ACC112 (cell line): ENCODE results near the gene CATSPERZ.

ENCODE experiments used
- H2AFZ ChIP-seq: fragments of 200-600 bp; sonication (generic); one replicate; pipeline ENCODE4 v1.6.0; 2017; ENCODE audit warnings: antibody characterized with exemption, low read length; ENCODE audit not compliant: unreplicated experiment
- H3K27ac ChIP-seq: fragments of 200-600 bp; sonication (generic); 2 replicates; pipeline ENCODE4 v1.5.1; 2014; ENCODE audit warnings: low read depth, mild to moderate bottlenecking, antibody characterized with exemption, low read length, moderate library complexity
- H3K27me3 ChIP-seq: fragments of 200-600 bp; sonication (generic); 2 replicates; pipeline ENCODE4 v1.6.1; 2014; ENCODE audit warnings: mild to moderate bottlenecking, antibody characterized with exemption, low read length, moderate library complexity, mixed read lengths; ENCODE audit not compliant: insufficient read depth
- H3K36me3 ChIP-seq: fragments of 200-600 bp; sonication (generic); 2 replicates; pipeline ENCODE4 v1.6.1; 2016; ENCODE audit warnings: mild to moderate bottlenecking, antibody characterized with exemption, low read length, moderate library complexity, mixed read lengths; ENCODE audit not compliant: insufficient read depth
- H3K4me1 ChIP-seq: fragments of 200-600 bp; sonication (generic); one replicate; pipeline ENCODE4 v1.6.1; 2016; ENCODE audit warnings: low read length, mixed read lengths; ENCODE audit not compliant: insufficient read depth, unreplicated experiment, control insufficient read depth
- H3K4me3 ChIP-seq: fragments of 200-600 bp; sonication (generic); 2 replicates; pipeline ENCODE4 v1.5.1; 2014; ENCODE audit warnings: mild to moderate bottlenecking, low read depth, low read length
- H3K79me2 ChIP-seq: fragments of 200-600 bp; sonication (generic); one replicate; pipeline ENCODE4 v1.6.0; 2016; ENCODE audit warnings: low read length; ENCODE audit not compliant: control insufficient read depth, unreplicated experiment, insufficient read depth

The CATSPERZ gene

GRCh38 chr11:64339754-64340408 is 39.7 kb downstream of the CATSPERZ start, which contains the start of gene CCDC88B:
Gene CCDC88B, plus strand, starts transcription at chr11:64340204. Its CDS starts 63 bp downstream, at chr11:64340267.
- Histone ChIP-seq H3K27me3 (no peaks in the 10 kb centered on the region), H3K79me2 (no peaks in the 10 kb centered on the region), H3K4me1 (no peaks in the 10 kb centered on the region), H3K4me3 (no peak within 1 kb of the TSS), H3K36me3 (no peaks in the 10 kb centered on the region), H3K27ac (no peak within 1 kb of the TSS), H2AFZ (no peak within 1 kb of the TSS)

GRCh38 chr11:64340671-64341335 is 40.6 kb downstream of the CATSPERZ start:
- H3K4me3 ChIP-seq = no peak overlapping the region
- H3K4me1 ChIP-seq = no peaks in the 10 kb centered on the region
- no peaks in the 10 kb centered on the region for H3K27me3 ChIP-seq
- H2AFZ ChIP-seq = no peak overlapping the region
- no peaks in the 10 kb centered on the region for H3K79me2 ChIP-seq
- H3K36me3 ChIP-seq = no peaks in the 10 kb centered on the region
- H3K27ac ChIP-seq = no peak overlapping the region

DNA sequence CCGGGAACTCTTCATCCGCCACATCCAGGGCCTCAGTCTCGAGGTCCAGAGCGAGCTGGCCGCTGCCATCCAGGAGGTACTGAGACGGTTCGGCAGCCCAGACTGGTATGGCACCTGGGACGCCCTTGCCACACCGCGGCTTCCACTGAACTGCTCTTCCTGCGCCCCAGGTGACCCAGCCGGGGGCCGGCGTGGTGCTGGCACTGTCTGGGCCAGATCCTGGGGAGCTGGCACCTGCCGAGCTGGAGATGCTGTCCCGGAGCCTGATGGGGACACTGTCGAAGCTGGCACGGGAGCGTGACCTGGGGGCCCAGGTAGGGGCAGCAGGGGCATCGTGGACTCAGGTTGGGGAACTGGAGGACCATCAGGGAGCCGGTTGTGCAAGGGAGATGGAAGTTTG is 41.3 kb downstream of the CATSPERZ start:
- no peaks in the 10 kb centered on the region for H3K27me3 ChIP-seq
- no peaks in the 10 kb centered on the region for H3K79me2 ChIP-seq
- no peak overlapping the region for H3K4me3 ChIP-seq
- H3K36me3 ChIP-seq = no peaks in the 10 kb centered on the region
- no peaks in the 10 kb centered on the region for H3K4me1 ChIP-seq
- H2AFZ ChIP-seq = no peak overlapping the region
- no peak overlapping the region for H3K27ac ChIP-seq

DNA sequence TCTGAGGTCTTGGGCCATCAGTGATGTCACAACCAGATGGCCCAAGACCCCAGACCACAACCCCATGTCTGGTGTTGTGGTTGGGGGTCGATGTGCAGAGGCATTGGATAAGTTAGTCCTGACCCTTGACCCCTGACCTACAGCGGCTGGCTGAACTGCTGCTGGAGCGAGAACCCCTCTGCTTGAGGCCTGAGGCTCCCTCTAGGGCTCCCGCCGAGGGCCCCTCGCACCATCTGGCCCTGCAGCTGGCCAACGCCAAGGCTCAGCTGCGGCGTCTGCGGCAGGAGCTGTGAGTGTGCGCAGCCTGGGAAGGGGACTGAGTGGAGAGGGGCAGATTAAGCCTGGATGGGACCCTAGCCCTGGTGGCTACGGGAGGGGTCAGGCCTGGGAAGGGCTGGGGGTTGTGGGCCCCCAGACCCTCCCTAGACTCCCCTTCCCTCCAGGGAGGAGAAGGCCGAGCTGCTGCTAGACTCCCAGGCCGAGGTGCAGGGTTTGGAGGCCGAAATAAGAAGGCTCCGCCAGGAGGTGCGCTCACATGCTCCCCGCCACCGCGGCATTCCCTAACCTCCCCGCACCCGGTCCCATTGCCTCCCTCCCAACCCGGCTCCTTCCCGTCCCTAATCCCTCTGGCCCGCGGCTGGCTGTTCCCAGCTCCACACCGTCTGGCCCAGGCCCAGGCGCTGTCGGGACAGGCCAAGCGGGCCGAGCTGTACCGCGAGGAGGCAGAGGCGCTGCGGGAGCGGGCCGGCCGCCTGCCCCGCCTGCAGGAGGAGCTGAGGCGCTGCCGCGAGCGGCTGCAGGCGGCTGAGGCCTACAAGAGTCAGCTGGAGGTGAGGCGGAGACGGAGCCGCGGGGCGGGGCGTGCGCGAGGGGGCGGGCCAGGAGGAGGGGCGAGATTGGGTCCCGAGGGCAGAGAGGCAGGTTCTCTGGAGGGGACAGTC is 42.0 kb downstream of the CATSPERZ start:
- no peaks in the 10 kb centered on the region for H3K36me3 ChIP-seq
- peak overlapping the region; percentile 67 for H2AFZ ChIP-seq
- no peaks in the 10 kb centered on the region for H3K79me2 ChIP-seq
- no peaks in the 10 kb centered on the region for H3K4me1 ChIP-seq
- no peak overlapping the region for H3K27ac ChIP-seq
- H3K27me3 ChIP-seq = no peaks in the 10 kb centered on the region
- H3K4me3 ChIP-seq = peak overlapping the region; percentile 22; the same call in 1 of the 2 replicates

DNA sequence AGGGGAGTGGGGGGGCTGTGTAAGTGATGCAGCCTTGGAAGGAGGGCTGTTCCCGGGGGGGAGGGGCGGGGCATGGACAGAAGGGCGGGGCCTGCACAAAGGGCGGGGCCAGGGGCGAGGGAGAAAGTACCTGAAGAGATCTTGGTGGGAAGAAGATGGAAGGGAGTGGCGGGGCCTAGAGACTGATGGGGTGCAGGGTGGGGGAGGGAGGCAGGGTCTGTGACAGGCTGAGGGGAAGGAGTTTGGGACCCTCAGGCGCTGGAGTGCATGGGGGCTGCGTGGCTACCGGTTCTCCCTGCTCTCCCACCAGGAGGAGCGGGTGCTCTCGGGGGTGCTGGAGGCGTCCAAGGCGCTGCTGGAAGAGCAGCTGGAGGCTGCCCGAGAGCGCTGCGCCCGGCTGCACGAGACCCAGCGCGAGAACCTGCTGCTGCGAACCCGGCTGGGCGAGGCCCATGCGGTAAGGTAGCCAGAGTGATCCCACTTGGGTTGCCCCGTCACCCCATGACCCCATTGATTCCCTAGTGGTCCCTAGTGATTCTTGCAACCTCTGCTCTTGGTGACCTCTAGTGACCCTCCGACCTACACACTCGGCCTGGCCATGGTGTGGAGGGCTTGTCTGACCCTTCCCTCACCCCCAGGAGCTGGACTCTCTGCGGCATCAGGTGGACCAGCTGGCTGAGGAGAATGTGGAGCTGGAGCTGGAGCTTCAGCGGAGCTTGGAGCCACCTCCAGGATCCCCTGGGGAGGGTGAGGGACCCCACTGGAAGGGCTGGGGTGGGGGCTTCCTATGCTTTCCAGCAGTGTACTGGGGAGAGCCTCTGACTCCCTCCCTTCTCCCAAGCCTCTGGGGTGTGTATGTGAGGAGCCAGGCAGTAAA is 42.9 kb downstream of the CATSPERZ start:
- Histone ChIP-seq H3K4me1 (no peaks in the 10 kb centered on the region), H3K79me2 (no peaks in the 10 kb centered on the region), H3K36me3 (no peaks in the 10 kb centered on the region), H3K4me3 (no peak overlapping the region), H3K27ac (no peak overlapping the region), H2AFZ (no peak overlapping the region), H3K27me3 (no peaks in the 10 kb centered on the region)

DNA sequence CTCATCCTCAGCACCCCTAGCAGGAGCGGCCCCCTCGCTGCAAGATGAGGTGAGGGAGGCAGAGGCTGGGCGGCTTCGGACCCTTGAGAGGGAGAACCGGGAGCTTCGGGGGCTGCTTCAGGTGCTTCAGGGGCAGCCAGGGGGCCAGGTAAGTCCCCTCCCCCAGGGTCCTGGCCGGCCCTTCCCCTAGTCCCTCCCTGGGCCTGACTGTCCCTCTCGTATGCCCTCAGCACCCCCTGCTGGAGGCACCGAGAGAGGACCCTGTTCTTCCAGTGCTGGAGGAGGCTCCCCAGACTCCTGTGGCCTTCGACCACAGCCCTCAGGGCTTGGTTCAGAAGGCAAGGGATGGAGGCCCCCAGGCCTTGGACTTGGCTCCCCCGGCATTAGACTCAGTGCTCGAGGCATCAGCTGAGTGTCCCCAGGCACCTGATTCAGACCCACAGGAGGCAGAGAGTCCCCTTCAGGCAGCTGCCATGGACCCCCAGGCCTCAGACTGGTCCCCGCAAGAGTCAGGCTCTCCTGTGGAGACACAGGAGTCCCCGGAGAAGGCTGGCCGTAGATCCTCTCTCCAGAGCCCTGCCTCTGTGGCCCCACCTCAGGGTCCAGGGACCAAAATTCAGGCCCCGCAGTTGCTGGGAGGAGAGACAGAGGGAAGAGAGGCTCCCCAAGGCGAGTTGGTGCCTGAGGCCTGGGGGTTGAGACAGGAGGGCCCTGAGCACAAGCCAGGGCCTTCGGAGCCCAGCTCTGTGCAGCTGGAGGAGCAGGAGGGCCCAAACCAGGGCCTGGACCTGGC is 43.8 kb downstream of the CATSPERZ start:
- Histone ChIP-seq H3K79me2 (no peaks in the 10 kb centered on the region), H3K27ac (no peak overlapping the region), H2AFZ (no peak overlapping the region), H3K4me3 (no peak overlapping the region), H3K36me3 (no peaks in the 10 kb centered on the region), H3K27me3 (no peaks in the 10 kb centered on the region), H3K4me1 (no peaks in the 10 kb centered on the region)

DNA sequence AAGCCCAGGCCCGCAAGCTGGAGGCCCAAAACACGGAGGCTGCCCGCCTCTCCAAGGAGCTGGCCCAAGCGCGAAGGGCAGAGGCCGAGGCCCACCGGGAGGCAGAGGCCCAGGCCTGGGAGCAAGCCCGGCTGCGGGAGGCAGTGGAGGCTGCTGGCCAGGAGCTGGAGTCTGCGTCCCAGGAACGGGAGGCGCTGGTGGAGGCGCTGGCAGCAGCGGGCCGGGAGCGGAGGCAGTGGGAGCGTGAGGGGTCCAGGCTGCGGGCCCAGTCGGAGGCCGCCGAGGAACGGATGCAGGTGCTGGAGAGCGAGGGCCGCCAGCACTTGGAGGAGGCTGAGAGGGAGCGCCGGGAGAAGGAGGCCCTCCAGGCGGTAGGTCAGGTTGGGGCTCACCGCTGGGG is 44.6 kb downstream of the CATSPERZ start:
- no peaks in the 10 kb centered on the region for H3K4me1 ChIP-seq

DNA sequence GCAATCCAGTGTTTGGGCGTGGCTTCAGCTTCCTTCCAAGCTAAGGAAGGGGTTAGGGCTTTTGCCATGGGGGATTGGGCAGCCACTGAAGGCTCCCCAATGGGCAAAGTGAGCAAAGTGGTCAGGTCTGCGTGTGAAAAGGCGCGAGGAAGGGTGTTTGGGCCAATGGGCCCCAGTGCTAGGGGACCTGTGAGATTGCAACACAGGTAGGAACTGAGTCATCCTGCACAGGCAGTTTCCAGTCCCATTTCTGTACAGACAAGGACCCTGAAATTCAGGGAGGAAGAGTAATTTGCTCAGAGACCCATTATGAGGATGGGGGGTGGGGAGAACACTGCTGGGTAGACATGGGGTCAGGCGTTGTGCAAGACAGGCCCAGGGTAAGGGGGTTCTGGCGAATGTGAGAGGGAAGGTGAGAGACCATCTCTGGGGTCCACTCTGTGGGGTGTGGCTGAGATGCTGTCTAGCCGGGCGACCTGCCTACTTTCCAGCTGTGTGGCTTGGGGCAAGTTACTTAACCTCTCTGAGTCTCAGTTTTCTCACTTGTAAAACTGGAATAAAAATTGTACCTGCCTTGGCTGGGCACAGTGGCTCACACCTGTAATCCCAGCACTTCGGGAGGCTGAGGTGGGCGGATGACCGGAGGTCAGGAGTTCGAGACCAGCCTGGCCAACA is 47.2 kb downstream of the CATSPERZ start:
- no peaks in the 10 kb centered on the region for H3K79me2 ChIP-seq
- H3K4me3 ChIP-seq = no peak overlapping the region
- no peaks in the 10 kb centered on the region for H3K4me1 ChIP-seq
- no peak overlapping the region for H2AFZ ChIP-seq
- no peaks in the 10 kb centered on the region for H3K36me3 ChIP-seq
- H3K27me3 ChIP-seq = no peaks in the 10 kb centered on the region
- no peak overlapping the region for H3K27ac ChIP-seq

More for the DNA sequence above, 44.6 kb downstream of the CATSPERZ start:
- Histone ChIP-seq H3K36me3 (no peaks in the 10 kb centered on the region), H3K27ac (no peak overlapping the region), H3K79me2 (no peaks in the 10 kb centered on the region), H2AFZ (no peak overlapping the region), H3K4me3 (no peak overlapping the region), H3K27me3 (no peaks in the 10 kb centered on the region)

DNA sequence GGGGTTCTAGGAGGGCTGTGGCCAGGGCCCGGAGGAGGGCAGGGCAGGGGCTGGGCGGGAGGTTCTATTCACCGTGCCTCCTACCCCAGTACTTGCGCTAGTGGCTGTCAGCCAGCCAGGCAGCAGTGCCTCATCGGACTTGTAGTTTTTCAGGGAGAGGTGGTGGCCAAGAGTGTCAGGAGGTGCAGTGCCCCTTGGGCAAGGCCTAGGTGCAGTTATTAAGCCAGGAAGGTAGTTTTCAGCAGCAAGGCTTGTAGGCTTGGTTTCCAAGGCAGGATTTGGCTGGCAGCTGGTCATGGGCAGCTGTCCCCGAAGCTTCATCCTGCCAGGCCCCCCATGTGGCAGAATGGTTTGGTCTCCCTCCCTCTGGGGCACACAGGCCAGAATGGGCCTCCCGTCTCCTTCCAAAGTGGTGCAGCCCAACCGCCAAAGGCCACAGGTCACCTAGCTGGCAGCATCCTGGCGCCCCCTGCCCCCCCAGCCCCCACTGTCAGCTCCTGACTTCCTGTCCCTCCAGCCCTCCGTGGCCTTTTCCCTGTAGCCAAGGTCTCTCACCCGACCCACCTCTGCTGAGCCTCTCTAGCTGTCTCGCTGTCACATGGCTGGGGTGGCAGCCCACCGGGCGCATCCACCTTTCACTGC is 48.3 kb downstream of the CATSPERZ start:
- no peak overlapping the region for H3K4me3 ChIP-seq
- H3K79me2 ChIP-seq = no peaks in the 10 kb centered on the region
- no peaks in the 10 kb centered on the region for H3K27me3 ChIP-seq
- H3K4me1 ChIP-seq = no peaks in the 10 kb centered on the region
- no peak overlapping the region for H3K27ac ChIP-seq
- no peak overlapping the region for H2AFZ ChIP-seq
- no peaks in the 10 kb centered on the region for H3K36me3 ChIP-seq
